ENCODE measurements around the gene FTH1. TPM values are rescaled to one million over a fixed set of nuclear protein-coding genes. Genes with fewer than 3 reads are reported as not detected.

Gene FTH1
- total RNA-seq, 1 experiment from 2014 or later: 1,937 TPM

DNA sequence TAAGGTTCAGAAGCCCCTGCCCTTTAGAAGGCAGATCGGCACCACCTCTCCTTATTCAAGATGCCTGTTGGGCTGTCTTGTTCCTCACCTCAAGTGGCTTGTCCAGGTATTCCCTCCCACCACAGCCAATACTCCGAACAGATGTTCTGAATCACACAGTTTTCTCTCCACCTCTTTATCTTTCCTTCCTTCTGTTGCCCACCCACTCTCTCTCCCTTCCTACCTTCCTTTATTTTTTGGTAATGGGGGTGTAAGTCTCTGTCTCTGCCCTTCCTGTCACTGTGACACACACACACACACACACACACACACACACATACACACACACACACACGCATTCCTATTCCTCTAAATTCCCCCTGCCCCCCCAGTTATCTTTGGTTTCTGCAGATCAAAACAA lies 8.8 kb downstream of the FTH1 start:
- Histone ChIP-seq H3K36me3 (ENCODE audit: low read depth, low read length) (no peaks in the 10 kb centered on the region), H3K4me2 (ENCODE audit: low read length) (no peak overlapping the region), H3K27ac (ENCODE audit: low read length) (no peak overlapping the region), H3K9me2 (replicated peaks; ENCODE audit: low read length) (no peaks in the 10 kb centered on the region), H3K79me2 (ENCODE audit: low read length) (no peaks in the 10 kb centered on the region), H3K9me3 (ENCODE audit: low read length) (no peaks in the 10 kb centered on the region), H3K4me1 (ENCODE audit: insufficient read depth, low read length) (peaks cover 8% of the 10 kb centered on the region), H3F3A (ENCODE audit: low read length, unreplicated experiment) (no peaks in the 10 kb centered on the region), H3K9ac (ENCODE audit: low read length) (no peak overlapping the region), H2AFZ (ENCODE audit: low read length) (no peak overlapping the region), H3K27me3 (ENCODE audit: low read length) (no peaks in the 10 kb centered on the region), H4K20me1 (ENCODE audit: low read length) (no peaks in the 10 kb centered on the region), H3K4me3 (ENCODE audit: low read length) (no peak overlapping the region)
- no TSS peak for BruUV-seq (replicated peaks)
- ChIA-PET CTCF (interaction anchor here (0.7 to 1.5 kb wide), 2 partner anchors 10 to 123 kb away, joined by 3 to 7 read pairs; no protein-coding TSS in a partner anchor), POLR2A (ENCODE audit: unreplicated experiment) (no interaction called here)
- intact Hi-C loops (cut with micrococcal nuclease): no loop called here
- no peak for DNase-seq
- ATAC-seq: no peak
- TF ChIP-seq EZH2 (IDR thresholded peaks at IDR 0.05; ENCODE audit: low read length, unreplicated experiment) (no peak), EZH2phosphoT487 (IDR thresholded peaks at IDR 0.05; ENCODE audit: borderline replicate concordance, low read length) (no peak)
- TF ChIP-seq, protein P1, sequence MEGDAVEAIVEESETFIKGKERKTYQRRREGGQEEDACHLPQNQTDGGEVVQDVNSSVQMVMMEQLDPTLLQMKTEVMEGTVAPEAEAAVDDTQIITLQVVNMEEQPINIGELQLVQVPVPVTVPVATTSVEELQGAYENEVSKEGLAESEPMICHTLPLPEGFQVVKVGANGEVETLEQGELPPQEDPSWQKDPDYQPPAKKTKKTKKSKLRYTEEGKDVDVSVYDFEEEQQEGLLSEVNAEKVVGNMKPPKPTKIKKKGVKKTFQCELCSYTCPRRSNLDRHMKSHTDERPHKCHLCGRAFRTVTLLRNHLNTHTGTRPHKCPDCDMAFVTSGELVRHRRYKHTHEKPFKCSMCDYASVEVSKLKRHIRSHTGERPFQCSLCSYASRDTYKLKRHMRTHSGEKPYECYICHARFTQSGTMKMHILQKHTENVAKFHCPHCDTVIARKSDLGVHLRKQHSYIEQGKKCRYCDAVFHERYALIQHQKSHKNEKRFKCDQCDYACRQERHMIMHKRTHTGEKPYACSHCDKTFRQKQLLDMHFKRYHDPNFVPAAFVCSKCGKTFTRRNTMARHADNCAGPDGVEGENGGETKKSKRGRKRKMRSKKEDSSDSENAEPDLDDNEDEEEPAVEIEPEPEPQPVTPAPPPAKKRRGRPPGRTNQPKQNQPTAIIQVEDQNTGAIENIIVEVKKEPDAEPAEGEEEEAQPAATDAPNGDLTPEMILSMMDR (conservative IDR thresholded peaks at IDR 0.05; ENCODE audit: low read depth, low read length): no peak

DNA sequence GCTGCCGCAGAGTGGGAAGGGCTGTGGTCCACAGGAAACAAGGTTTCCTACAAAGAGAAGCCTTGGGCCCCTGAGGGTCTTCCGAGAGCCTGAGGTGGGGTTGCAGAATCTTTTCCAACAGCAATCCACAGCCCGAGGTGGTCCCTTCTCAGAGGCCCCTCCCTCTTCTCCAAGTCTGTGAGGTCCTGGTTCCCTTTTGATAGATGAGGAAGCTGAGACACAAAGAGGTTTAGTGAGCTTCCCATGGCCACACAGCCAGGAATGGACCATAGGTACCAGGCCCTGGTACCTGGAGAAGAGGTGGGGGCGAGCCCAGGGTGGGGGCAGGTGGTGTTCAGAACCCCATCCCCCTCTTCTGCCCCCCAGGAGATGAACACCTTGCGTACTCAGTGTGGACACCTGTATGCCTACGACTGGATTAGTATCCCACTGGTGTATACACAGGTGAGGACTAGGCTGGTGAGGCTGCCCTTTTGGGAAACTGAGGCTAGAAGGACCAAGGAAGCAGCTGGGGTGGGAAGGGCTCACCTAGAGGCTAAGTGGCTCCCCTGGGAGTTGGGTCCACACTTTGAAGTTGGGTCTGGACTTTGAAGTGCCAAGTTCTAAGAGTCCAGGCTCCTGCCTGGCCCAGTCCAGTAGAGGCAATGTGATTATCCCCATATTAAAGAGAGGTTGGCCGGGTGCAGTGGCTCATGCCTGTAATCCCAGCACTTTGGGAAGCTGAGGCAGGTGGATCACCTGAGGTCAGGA lies 10.2 kb downstream of the FTH1 start:
- no peaks in the 10 kb centered on the region for H3K79me2 ChIP-seq (ENCODE audit: low read length)
- no peak overlapping the region for H3K4me2 ChIP-seq (ENCODE audit: low read length)
- no peaks in the 10 kb centered on the region for H3K27me3 ChIP-seq (ENCODE audit: low read length)
- no peak overlapping the region for H2AFZ ChIP-seq (ENCODE audit: low read length)
- ATAC-seq (no peak), DNase-seq (no peak)
- no peaks in the 10 kb centered on the region for H4K20me1 ChIP-seq (ENCODE audit: low read length)
- no peaks in the 10 kb centered on the region for H3K9me2 ChIP-seq (replicated peaks; ENCODE audit: low read length)
- H3K9ac ChIP-seq (ENCODE audit: low read length): no peak overlapping the region
- BruUV-seq (replicated peaks): no TSS peak
- TF ChIP-seq EZH2 (IDR thresholded peaks at IDR 0.05; ENCODE audit: low read length, unreplicated experiment) (no peak), EZH2phosphoT487 (IDR thresholded peaks at IDR 0.05; ENCODE audit: borderline replicate concordance, low read length) (no peak)
- TF ChIP-seq, protein P1 (conservative IDR thresholded peaks at IDR 0.05; ENCODE audit: low read depth, low read length): no peak
- H3K36me3 ChIP-seq (ENCODE audit: low read depth, low read length): no peaks in the 10 kb centered on the region
- H3F3A ChIP-seq (ENCODE audit: low read length, unreplicated experiment): no peaks in the 10 kb centered on the region
- ChIA-PET CTCF (no interaction called here), POLR2A (ENCODE audit: unreplicated experiment) (no interaction called here)
- H3K4me1 ChIP-seq (ENCODE audit: insufficient read depth, low read length): peaks cover 8% of the 10 kb centered on the region
- no peak overlapping the region for H3K4me3 ChIP-seq (ENCODE audit: low read length)
- no peaks in the 10 kb centered on the region for H3K9me3 ChIP-seq (ENCODE audit: low read length)
- intact Hi-C loops (cut with micrococcal nuclease): no loop called here
- no peak overlapping the region for H3K27ac ChIP-seq (ENCODE audit: low read length)
